NCI-H748 (cell line): Measurements from ENCODE around the gene FAM216B.

Source experiments
- DNase-seq: peaks from one replicate; lab custom pipeline; 2025; ENCODE audit not compliant: unreplicated experiment; lab: John Stamatoyannopoulos, UW

The FAM216B gene

DNA sequence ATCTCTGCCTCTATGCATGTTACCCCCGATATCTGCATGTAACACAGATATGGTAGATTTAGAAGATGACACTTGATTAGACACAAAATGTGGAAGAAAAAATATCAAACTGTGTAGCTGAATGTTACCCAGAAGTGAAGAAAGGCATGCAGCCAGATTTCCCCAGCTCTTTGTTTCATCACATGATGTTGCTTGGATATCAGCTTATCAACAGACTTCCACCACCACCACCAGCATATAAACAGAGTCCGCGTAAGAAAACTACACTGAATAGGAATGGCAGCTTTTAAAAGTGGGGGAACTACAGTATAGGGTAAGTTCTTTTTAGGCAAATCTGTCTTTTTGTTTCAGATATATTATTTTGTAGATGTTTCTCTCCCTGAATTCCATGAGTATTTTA lies at the start of gene FAM216B:
FAM216B (plus strand) TSS at position 233 of the 400 bp plus-strand sequence. CDS start 2,484 bp downstream, outside the sequence.
- DNase-seq, result no peak

- DNase-seq, result no peak
Measured at GRCh38 chr13:42732073-42732472, 49.3 kb upstream of the FAM216B start.

DNA sequence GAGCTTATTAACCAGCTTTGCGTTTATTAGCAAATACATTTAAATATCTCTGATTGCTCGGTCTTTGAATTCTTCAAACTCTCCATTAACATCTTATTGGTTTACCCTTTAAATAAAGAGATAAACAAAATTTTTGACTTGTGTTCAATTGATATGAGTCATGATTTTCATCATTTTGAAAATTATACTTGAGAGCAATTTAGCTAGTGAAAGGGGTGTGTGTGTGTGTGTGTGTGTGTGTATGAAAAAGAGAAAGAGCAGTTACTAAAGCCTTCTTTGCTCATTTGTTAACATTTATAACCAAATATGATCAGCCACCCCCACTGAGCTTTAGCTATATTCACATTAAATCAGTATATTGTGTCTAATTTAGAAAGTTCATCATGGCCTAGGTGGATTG lies 48.3 kb upstream of the FAM216B start:
- no peak for DNase-seq

- DNase-seq, result peak; percentile 14
Measured at GRCh38 chr13:42735010-42735409, 46.4 kb upstream of the FAM216B start.

- DNase-seq, result peak; percentile 47
Measured at GRCh38 chr13:42740753-42741152, 40.6 kb upstream of the FAM216B start.

- no peak for DNase-seq
Measured at GRCh38 chr13:42741914-42742313, 39.5 kb upstream of the FAM216B start.

DNA sequence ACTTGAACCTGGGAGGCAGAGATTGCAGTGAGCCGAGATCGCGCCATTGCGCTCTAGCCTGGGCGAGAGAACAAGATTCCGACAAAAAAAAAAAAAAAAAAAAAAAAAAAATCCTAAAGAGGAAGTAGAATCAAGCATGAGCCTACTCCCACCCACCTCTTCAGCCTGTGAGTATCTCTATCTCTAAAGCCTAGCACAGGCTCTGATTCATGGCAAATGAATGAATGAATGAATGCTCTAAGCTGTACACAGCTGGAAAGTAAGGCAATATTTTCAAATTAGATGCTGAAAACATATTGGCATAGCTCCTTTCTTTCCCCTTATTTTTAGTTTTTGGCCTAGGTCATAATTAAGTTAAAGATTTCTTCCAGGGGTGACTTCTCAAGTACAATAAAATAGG lies 35.7 kb upstream of the FAM216B start:
- no peak for DNase-seq

- peak; percentile 47 for DNase-seq
Measured at GRCh38 chr13:42746866-42747265, 34.5 kb upstream of the FAM216B start.

DNA sequence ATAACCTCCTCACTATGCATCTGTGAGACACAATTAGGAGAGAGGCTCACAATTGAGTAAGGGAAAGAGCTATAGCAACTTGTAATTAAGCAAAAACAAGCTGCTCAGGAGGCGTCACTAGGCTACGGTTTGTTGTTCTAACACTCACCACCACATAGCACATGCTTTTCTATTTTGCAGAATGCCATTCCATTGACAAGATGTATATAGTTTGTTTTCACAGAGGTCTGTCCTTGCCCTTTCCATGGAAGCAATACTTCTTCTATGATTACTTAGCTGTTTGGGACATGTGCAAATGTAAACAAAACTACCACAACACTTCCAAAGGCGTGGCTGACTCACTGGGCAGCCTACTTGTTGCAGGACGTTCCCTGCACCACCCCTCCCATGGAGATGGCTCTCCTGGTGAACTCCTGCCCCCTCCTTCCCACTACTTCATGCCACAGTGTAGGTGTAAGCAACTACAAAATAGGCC lies 33.9 kb upstream of the FAM216B start:
- peak; percentile 92 for DNase-seq

DNA sequence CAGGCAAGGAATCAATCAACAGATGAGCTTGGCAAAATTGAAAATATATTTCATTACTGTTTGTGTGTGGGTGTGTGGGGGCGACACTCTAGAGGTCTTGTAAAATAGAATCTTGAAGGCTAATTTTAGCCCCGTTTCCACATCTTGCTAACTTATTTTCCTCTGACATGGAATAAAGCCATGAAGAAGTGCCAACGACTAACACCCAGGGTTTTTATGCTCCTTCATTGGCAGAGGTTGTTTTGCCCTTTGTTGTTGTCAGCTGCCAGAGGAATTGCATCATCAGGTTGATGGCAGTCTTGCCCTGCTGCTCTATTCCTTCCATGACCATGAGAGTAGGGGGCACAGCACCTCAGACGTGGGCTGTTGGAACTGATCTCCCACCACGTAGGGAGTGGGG lies 30.6 kb upstream of the FAM216B start:
- no peak for DNase-seq

DNA sequence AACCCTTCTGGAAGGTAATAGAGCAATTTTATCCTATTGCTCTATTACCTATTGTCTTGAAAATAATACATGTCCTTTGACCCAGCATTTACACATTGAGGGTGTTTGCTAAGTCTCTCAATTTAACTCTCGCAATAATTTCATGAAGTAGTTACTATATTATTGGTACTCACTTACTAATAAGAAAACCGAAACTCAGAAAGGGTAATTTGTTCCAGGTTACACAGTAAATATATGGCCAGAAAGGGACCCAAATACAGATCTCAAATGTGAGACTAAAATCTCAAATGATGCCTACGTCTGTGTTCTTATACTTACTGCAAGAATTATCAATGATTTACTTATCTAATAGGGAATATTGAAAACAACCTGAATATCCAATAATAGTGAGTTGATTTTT lies 29.7 kb upstream of the FAM216B start:
- DNase-seq, result no peak

GRCh38 chr13:42752731-42753130 lies 28.7 kb upstream of the FAM216B start:
- DNase-seq, result no peak

DNA sequence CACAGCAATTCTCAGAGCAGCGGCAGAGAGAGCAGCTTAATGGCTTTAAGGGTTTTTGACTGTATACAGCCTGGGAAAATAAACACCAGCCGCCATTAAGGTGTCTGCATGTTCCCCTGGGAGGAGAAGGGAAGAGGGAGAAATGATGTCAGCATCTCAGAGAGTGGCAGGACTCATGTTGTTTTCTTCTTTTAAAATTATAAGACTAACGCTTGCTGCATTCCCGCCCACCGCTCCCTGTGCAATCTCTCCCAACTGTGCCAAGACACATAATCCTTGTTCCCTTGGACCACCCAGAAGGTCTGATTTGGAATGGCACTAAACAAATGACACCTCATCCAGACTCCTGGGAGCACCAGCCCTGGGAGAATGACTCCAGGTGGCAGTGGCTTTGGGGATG lies 27.7 kb upstream of the FAM216B start:
- DNase-seq, result no peak

DNA sequence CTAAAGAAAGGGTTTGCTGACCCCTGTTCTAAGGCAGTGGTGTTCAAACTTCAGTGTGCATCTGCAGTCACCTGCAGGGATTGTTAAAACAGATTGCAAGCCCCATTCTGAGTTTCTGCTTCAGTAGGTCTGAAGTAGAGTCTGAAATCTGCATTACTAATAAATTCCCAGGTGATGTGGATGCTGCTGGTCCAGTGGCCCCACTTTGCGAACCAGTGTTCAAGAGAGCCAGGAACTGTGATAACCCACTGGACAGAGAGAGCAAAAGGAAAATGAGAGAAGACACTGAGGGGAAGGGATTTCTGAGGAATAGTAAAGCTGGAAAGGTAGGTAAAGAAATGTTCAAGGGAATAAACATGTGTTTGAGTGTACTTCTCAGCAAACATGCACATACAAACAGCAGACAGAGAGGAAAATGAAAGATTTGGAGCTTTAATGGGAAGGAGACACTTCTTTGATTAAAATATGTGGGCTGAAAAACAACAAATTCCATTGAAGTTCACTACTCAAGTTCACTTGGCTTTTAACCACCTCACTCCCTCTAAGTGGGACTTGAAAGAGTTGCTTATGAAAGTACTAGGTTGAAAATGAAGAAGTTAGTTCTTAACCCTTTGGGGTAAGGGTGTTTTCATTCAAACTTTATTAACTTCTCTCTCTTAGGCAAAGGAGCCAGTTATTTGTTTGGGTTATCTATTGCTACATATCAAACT lies 26.4 kb upstream of the FAM216B start:
- no peak for DNase-seq

DNA sequence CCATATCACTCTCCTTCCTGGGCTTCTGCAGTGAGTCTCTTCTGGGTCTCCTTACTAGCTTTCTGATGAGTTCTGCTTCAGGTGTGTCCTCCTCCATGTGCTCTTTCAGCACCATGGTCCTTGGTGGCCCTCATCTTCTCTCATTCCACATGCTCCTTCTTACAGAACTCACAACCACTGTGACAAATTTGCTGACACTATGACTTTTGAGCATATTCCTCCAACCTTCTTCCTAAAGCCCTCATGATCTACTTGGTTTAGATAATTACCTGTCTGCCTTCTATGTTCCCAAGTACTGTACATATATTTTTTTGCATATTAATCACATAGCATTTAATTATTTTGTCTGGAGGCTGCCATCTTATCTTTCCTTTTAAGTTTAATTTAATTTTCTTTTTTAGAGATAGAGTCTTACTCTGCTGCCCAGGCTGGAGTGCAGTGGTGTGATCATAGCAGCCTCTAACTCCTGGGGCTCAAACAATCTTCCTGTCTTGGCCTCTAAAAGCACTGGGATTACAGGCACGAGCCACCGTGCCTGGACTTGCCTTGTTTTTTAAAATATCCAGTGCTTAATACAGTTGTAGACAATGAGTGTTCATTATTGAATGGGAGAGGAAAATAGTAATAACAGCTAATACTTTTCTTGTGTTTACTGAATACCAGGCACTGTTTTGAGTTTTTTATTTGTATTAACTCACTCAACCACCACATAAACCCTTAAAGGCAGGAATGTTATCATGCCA lies 23.5 kb upstream of the FAM216B start:
- no peak for DNase-seq

DNA sequence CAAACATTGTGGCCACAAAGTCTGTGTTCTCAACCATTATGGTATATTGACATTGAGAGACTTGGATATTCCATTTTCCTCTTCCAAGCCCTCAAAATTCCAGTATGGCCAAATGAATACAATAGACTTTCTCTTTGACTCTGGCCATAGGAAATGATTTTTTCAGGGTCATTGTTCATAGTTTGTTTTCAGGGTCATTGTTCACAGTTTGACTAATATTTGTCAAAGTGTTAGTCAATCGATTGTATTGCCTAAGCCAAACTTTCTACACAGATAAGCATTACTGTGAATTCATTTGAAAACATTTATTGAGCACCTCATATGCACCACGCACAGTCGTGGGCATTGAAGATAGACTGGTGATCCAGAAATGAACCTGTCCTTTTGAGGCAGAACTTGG lies 22.9 kb upstream of the FAM216B start:
- no peak for DNase-seq

DNA sequence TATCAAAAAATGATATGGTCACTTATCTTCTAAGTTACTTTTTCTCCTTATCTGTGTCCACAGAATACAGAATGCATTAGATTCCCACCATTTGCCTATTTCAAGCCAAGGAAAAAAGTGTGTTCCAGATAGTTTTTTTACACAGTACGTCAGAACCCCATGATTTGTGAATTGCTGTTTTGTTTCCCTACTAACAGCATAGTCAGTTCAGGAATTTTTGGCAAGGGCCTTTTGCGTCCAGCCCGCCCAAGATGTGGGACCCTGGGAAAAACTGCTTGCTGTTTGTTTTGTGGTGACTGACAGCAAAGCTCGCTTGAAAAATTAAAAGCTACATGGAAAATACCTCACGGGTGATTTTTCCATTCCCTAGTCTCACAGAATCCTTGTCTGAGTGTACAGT lies 20.4 kb upstream of the FAM216B start:
- DNase-seq, result no peak

- no peak for DNase-seq
Measured at GRCh38 chr13:42762251-42762650, 19.1 kb upstream of the FAM216B start.

DNA sequence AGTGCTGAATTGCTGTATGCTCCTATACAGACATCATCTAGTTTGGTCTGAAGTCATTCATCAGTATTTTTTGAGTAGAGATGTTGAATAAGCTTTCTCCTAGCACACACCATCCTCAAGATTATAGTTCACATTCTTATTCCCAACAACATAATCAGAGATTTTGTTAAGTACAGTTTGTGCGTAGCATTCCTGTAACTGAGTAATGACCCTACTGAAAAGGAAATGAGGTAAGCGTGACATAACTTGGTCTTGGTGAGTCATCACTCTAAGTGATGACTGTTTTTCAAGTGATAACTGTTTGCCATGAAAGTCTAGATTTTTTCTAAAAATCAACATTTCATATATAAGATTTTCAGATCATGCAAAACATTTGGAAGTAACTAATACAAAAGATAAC lies 18.5 kb upstream of the FAM216B start:
- DNase-seq, result no peak

GRCh38 chr13:42766016-42766415 lies 15.4 kb upstream of the FAM216B start:
- peak; percentile 92 for DNase-seq

DNA sequence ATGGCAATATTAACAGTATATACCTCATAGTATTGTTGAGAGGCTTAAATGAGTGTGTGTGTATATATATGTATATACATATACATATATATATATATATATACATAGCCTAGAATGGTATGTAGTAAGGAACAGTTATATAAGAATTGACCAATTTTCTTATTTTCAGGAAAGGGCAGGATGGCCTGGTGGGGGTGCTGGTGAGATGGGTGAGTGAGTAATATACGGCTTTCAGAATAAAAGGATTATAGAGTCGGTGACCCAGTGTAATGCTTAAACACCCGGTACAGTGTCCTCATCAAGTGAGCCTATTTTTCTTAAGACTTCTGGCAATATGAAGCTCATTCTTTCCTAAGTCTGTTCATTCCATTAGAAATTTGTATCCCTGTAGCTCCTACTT lies 11.7 kb upstream of the FAM216B start:
- no peak for DNase-seq

- peak; percentile 41 for DNase-seq
Measured at GRCh38 chr13:42776558-42776957, 4.8 kb upstream of the FAM216B start.
